BE2C (cell line): Measurements from ENCODE around the gene SERINC3.

ENCODE experiments used
- DNase-seq: peaks from one replicate; pipeline ENCODE4 v3.0.0-alpha.2; 2020
- H3K27me3 ChIP-seq: fragments of 250-450 bp; sonication (Bioruptor Pico); 2 replicates; pipeline ENCODE4 v1.5.1; 2020; ENCODE audit warnings: mild to moderate bottlenecking
- H3K36me3 ChIP-seq: fragments of 250-450 bp; sonication (Bioruptor Pico); 2 replicates; pipeline ENCODE4 v1.5.1; 2020; ENCODE audit warnings: mild to moderate bottlenecking
- H3K4me1 ChIP-seq: fragments of 250-450 bp; sonication (Bioruptor Pico); 2 replicates; pipeline ENCODE4 v1.5.1; 2020
- H3K4me3 ChIP-seq: 2 replicates; pipeline ENCODE4 v1.5.1; 2011; ENCODE audit warnings: low read depth, low read length
- H3K9me3 ChIP-seq: fragments of 250-450 bp; sonication (Bioruptor Pico); 2 replicates; pipeline ENCODE4 v1.5.1; 2020
- CTCF ChIP-seq: IDR thresholded peaks from 2 replicates; pipeline ENCODE4 v1.5.1; 2012; ENCODE audit warnings: mild to moderate bottlenecking, low read depth, low read length

SERINC3 gene

GRCh38 chr20:44504402-44505307 is 17.2 kb downstream of the SERINC3 start:
- no peak for TF ChIP-seq CTCF
- DNase-seq = no peak
- no peaks in the 10 kb centered on the region for H3K9me3 ChIP-seq
- H3K4me3 ChIP-seq = no peak overlapping the region
- no peaks in the 10 kb centered on the region for H3K4me1 ChIP-seq
- H3K27me3 ChIP-seq = no peaks in the 10 kb centered on the region
- peaks cover 48% of the 10 kb centered on the region for H3K36me3 ChIP-seq

- Histone ChIP-seq H3K36me3 (peaks cover 35% of the 10 kb centered on the region), H3K27me3 (no peaks in the 10 kb centered on the region)
- no peak for TF ChIP-seq CTCF
Observed at GRCh38 chr20:44502968-44503367, 18.9 kb downstream of the SERINC3 start.

GRCh38 chr20:44501448-44501847 is 20.4 kb downstream of the SERINC3 start:
- Histone ChIP-seq H3K27me3 (no peaks in the 10 kb centered on the region), H3K36me3 (peaks cover 35% of the 10 kb centered on the region), H3K4me3 (no peak overlapping the region), H3K9me3 (no peaks in the 10 kb centered on the region), H3K4me1 (no peaks in the 10 kb centered on the region)
- DNase-seq = no peak
- no peak for TF ChIP-seq CTCF

More at GRCh38 chr20:44502968-44503367, 18.9 kb downstream of the SERINC3 start:
- Histone ChIP-seq H3K4me1 (no peaks in the 10 kb centered on the region), H3K4me3 (no peak overlapping the region), H3K9me3 (no peaks in the 10 kb centered on the region)
- no peak for DNase-seq

GRCh38 chr20:44500221-44500620 is 21.6 kb downstream of the SERINC3 start:
- Histone ChIP-seq H3K4me3 (no peak overlapping the region), H3K9me3 (no peaks in the 10 kb centered on the region), H3K27me3 (no peaks in the 10 kb centered on the region), H3K36me3 (peaks cover 40% of the 10 kb centered on the region), H3K4me1 (no peaks in the 10 kb centered on the region)
- no peak for DNase-seq
- TF ChIP-seq CTCF = no peak

- no peaks in the 10 kb centered on the region for H3K4me1 ChIP-seq
- H3K4me3 ChIP-seq = no peak overlapping the region
- DNase-seq = no peak
- peaks cover 30% of the 10 kb centered on the region for H3K36me3 ChIP-seq
- TF ChIP-seq CTCF = no peak
- no peaks in the 10 kb centered on the region for H3K27me3 ChIP-seq
- no peaks in the 10 kb centered on the region for H3K9me3 ChIP-seq
Observed at GRCh38 chr20:44497761-44498160, 24.1 kb downstream of the SERINC3 start.

GRCh38 chr20:44496976-44497375 is 24.9 kb downstream of the SERINC3 start:
- peaks cover 30% of the 10 kb centered on the region for H3K36me3 ChIP-seq
- no peaks in the 10 kb centered on the region for H3K9me3 ChIP-seq
- DNase-seq = no peak
- no peak overlapping the region for H3K4me3 ChIP-seq
- TF ChIP-seq CTCF = no peak
- no peaks in the 10 kb centered on the region for H3K27me3 ChIP-seq
- no peaks in the 10 kb centered on the region for H3K4me1 ChIP-seq
